Lower lobe of right lung (tissue), 2 donors: ENCODE results near the gene RNF157. TPM values are rescaled to one million over a fixed set of nuclear protein-coding genes. Genes with fewer than 3 reads are reported as not detected.
A peak's percentile ranks its signal among the peaks of the same experiment; 100 is the strongest.

Experiments
- ATAC-seq, 2 donors: fragments of 200-7000 bp; cut with Tn5 transposase; one replicate each; pipeline ENCODE4 v1.9.1; 2020 to 2022; ENCODE audit warnings: mild to moderate bottlenecking in 2 of 2, moderate library complexity in 2 of 2
- DNase-seq: peaks from one replicate; pipeline ENCODE4 v3.0.0-alpha.2; 2020
- H3K27ac ChIP-seq: fragments of 200-600 bp; one replicate; pipeline ENCODE4 v1.8.0; 2022
- H3K27me3 ChIP-seq: fragments of 200-600 bp; one replicate; pipeline ENCODE4 v1.8.0; 2022; ENCODE audit warnings: low read depth
- H3K36me3 ChIP-seq: fragments of 200-600 bp; one replicate; pipeline ENCODE4 v1.8.0; 2022; ENCODE audit warnings: mild to moderate bottlenecking
- H3K4me1 ChIP-seq: fragments of 200-600 bp; one replicate; pipeline ENCODE4 v1.8.0; 2022
- H3K4me3 ChIP-seq: fragments of 200-600 bp; one replicate; pipeline ENCODE4 v1.8.0; 2022; ENCODE audit warnings: mild to moderate bottlenecking
- H3K9me3 ChIP-seq: fragments of 200-600 bp; one replicate; pipeline ENCODE4 v1.8.0; 2022
- intact Hi-C: fragments of 100-400 bp; cut with DNase I; formaldehyde crosslinking; loops from one replicate; pipeline ENCODE4 v1.11.0; 2022
- total RNA-seq: library from RNA; stranded (reverse); fragmentation: NEBNext Ultra II Directional; extraction: Animal tissue kit (Norgen Biotek cat#: 25700); gene quantifications from one replicate; pipeline ENCODE4 v1.2.1, GENCODE V29; 2021
- TF ChIP-seq, protein P1 (sequence below): fragments of 200-600 bp; IDR thresholded peaks from one replicate; pipeline ENCODE4 v1.8.0; 2022; ENCODE audit warnings: antibody characterized with exemption, mild to moderate bottlenecking
- donor health status: DM: no; HTN: yes; CAD: no; lungs with severe emphysema.

The RNF157 gene
- total RNA-seq, 1 donor from 2014 or later, result 2.4 TPM

DNA sequence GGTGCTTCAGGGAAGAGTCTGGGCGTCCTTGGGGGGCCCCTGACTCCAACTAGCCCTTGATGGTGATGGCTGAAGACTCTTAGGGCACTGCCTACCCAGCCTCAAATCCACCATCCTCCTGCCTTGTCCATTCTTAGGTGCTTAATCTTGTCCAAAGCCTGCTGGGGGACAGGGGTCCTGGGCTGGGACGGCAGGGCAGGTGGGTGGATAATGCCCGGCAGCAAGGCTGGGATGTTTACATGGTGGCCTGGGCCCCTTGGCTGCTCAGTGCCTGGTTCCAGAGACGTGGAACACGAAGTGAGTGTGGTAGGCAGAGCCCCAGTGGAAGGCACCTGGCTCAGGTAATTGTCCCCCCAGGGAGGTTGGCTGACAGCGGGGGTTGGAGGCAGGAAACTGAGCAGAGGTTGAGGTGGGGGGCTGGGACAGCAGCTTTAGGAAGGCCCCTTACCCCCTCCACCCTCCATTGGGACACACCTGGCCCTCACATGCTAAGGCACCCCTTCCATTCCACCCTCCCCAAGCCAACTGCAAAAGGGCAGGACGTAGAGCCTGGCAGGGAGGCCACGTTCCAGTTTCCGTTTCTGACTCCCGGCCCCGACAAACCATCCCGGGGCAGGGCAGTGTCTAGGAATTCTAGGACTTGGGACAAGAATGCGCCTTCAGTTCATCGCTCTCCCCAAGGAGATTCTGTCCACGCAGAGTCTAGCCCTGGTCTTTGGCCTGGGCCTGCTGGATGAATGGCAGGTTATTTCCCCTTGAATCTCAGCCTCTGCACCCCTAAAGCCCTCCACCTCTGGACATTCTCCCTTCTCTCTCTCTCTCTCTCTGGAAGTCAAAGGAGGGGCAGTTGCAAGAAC, 101.2 kb downstream of the RNF157 start:
- H3K4me1 ChIP-seq, result peaks cover 42% of the 10 kb centered on the region
- no peak for ATAC-seq
- intact Hi-C loops, result no loop called here
- H3K9me3 ChIP-seq, result no peaks in the 10 kb centered on the region
- TF ChIP-seq, protein P1, sequence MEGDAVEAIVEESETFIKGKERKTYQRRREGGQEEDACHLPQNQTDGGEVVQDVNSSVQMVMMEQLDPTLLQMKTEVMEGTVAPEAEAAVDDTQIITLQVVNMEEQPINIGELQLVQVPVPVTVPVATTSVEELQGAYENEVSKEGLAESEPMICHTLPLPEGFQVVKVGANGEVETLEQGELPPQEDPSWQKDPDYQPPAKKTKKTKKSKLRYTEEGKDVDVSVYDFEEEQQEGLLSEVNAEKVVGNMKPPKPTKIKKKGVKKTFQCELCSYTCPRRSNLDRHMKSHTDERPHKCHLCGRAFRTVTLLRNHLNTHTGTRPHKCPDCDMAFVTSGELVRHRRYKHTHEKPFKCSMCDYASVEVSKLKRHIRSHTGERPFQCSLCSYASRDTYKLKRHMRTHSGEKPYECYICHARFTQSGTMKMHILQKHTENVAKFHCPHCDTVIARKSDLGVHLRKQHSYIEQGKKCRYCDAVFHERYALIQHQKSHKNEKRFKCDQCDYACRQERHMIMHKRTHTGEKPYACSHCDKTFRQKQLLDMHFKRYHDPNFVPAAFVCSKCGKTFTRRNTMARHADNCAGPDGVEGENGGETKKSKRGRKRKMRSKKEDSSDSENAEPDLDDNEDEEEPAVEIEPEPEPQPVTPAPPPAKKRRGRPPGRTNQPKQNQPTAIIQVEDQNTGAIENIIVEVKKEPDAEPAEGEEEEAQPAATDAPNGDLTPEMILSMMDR, result no peak
- H3K27ac ChIP-seq, result peak overlapping the region; percentile 41
- no peak for DNase-seq
- H3K27me3 ChIP-seq, result peaks cover 50% of the 10 kb centered on the region
- H3K4me3 ChIP-seq, result peak overlapping the region; percentile 63
- no peaks in the 10 kb centered on the region for H3K36me3 ChIP-seq

GRCh38 chr17:76138234-76138895, 101.9 kb downstream of the RNF157 start:
- no peak for DNase-seq
- H3K4me3 ChIP-seq, result peak overlapping the region; percentile 63
- peaks cover 50% of the 10 kb centered on the region for H3K27me3 ChIP-seq
- H3K4me1 ChIP-seq, result peaks cover 37% of the 10 kb centered on the region
- H3K9me3 ChIP-seq, result no peaks in the 10 kb centered on the region
- ATAC-seq, result peak; percentile 15 to 20
- intact Hi-C loops, result no loop called here
- H3K36me3 ChIP-seq, result no peaks in the 10 kb centered on the region
- TF ChIP-seq, protein P1, result no peak
- H3K27ac ChIP-seq, result peak overlapping the region; percentile 41

GRCh38 chr17:76137351-76138233, 102.7 kb downstream of the RNF157 start:
- TF ChIP-seq, protein P1, result no peak
- intact Hi-C loops, result no loop called here
- Histone ChIP-seq H3K27me3 (peaks cover 57% of the 10 kb centered on the region), H3K9me3 (no peaks in the 10 kb centered on the region), H3K27ac (no peak overlapping the region), H3K4me3 (peak overlapping the region; percentile 14), H3K4me1 (peaks cover 32% of the 10 kb centered on the region), H3K36me3 (no peaks in the 10 kb centered on the region)
- ATAC-seq (no peak), DNase-seq (no peak)

- Histone ChIP-seq H3K27me3 (peaks cover 58% of the 10 kb centered on the region), H3K27ac (no peak overlapping the region), H3K9me3 (no peaks in the 10 kb centered on the region), H3K4me3 (no peak overlapping the region), H3K4me1 (peaks cover 29% of the 10 kb centered on the region), H3K36me3 (no peaks in the 10 kb centered on the region)
- intact Hi-C loops, result no loop called here
- DNase-seq, result no peak
- ATAC-seq, result no peak
- TF ChIP-seq, protein P1, result no peak
These were observed 103.3 kb downstream of the RNF157 start for GRCh38 chr17:76137001-76137350.

DNA sequence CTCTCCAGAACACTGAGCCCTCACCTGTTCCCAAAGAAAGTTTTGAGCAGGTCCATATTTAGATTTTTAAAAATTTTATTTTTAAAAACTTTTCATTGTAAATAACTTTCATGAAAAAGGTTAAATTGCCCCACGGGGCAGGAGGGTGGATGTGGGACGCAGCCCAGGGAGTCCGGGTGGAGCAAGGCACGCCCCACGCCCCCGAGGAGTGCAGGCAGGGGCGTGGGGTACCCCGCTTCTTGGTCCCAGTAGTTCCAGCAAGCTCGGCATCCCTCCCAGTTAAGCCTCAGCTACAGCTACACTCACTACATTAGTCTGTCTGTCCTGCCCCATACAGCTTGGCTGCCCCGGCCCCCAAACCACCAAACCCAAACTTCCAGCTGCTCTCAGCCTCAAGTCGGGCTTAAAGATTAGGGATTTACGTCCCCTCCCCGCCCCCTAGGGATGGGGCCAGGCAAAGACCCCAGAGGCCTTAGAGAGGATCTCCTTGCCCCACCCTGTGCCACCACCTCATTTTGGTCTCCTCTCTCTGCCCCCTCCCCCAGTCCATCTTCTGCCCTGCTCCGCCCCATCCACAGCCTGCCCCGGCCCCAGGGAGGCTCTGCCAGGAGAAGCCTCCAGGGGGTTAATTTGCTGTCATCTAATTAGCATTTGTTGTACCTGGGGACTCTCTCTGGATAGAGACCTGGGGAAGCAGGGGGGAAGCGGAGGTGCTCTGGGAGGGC, 103.9 kb downstream of the RNF157 start:
- intact Hi-C loops, result no loop called here
- peaks cover 24% of the 10 kb centered on the region for H3K4me1 ChIP-seq

More for the DNA sequence above, 103.9 kb downstream of the RNF157 start:
- Histone ChIP-seq H3K4me3 (no peak overlapping the region), H3K27me3 (peaks cover 58% of the 10 kb centered on the region), H3K27ac (no peak overlapping the region), H3K36me3 (no peaks in the 10 kb centered on the region), H3K9me3 (no peaks in the 10 kb centered on the region)
- TF ChIP-seq, protein P1, result no peak
- DNase-seq (no peak), ATAC-seq (no peak)
